Suprapubic skin (tissue), 4 donors: ENCODE data around the gene ARHGEF3.

Experiments used
- EP300 ChIP-seq: sonication (generic); formaldehyde crosslinking; IDR thresholded peaks from one replicate; pipeline ENCODE4 v1.6.1; 2017; ENCODE audit warnings: antibody characterized with exemption
- POLR2A ChIP-seq, 2 donors: fragments of 450-650 bp; IDR thresholded peaks; one replicate each; pipeline ENCODE4 v1.6.1; 2017; ENCODE audit warnings: antibody characterized with exemption in 2 of 2, mild to moderate bottlenecking in 2 of 2, moderate library complexity in 2 of 2
- POLR2AphosphoS5 ChIP-seq, 3 donors: sonication (generic); formaldehyde crosslinking; IDR thresholded peaks; one replicate each; pipeline ENCODE4 v1.6.1; 2017; ENCODE audit warnings: antibody characterized with exemption in 3 of 3
- TF ChIP-seq, protein P1 (sequence below), 2 donors: fragments of 200-600 bp in 1 of 2; fragments of 450-650 bp in 1 of 2; sonication (generic) in 1 of 2; IDR thresholded peaks; one replicate each; pipeline ENCODE4 v1.5.1; 2016 to 2019; ENCODE audit warnings: antibody characterized with exemption in 2 of 2, mild to moderate bottlenecking in 1 of 2, moderate library complexity in 1 of 2

DNA sequence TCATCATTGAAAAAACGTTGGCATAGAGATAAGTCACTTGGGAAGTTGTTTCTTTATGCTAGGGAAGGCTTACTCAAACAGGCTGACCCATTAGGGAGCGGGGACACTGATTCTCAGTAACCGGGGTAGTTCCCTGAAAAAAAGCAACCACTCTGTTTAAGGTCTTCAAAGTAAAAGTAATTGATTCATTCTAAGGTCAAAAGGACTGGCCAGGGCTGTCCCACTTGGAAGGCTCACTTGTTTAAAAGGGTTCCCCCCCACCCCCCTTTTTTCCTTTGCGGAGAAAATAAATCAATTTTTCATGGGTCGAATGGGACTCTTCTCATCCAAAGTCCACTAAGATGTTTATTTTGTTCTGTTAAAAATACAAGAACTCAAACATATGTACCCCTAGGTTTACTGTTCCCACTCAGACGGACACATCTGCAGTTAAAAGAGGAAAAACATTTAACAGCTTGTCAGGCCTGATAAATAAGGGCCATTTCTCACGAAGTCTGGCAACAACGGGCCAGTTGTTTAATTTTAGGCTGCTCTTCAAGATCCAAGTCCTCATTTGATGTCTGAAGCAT lies 53.0 kb downstream of the ARHGEF3 start:
- TF ChIP-seq, protein P1, sequence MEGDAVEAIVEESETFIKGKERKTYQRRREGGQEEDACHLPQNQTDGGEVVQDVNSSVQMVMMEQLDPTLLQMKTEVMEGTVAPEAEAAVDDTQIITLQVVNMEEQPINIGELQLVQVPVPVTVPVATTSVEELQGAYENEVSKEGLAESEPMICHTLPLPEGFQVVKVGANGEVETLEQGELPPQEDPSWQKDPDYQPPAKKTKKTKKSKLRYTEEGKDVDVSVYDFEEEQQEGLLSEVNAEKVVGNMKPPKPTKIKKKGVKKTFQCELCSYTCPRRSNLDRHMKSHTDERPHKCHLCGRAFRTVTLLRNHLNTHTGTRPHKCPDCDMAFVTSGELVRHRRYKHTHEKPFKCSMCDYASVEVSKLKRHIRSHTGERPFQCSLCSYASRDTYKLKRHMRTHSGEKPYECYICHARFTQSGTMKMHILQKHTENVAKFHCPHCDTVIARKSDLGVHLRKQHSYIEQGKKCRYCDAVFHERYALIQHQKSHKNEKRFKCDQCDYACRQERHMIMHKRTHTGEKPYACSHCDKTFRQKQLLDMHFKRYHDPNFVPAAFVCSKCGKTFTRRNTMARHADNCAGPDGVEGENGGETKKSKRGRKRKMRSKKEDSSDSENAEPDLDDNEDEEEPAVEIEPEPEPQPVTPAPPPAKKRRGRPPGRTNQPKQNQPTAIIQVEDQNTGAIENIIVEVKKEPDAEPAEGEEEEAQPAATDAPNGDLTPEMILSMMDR (IDR thresholded peaks at IDR 0.05) = no peak
- TF ChIP-seq EP300 (no peak), POLR2A (IDR thresholded peaks at IDR 0.05) (no peak), POLR2AphosphoS5 (IDR thresholded peaks at IDR 0.05) (no peak)
